IMR-90 (cell line): ENCODE data around the gene CTPS1. TPM values are rescaled to one million over a fixed set of nuclear protein-coding genes. Genes with fewer than 3 reads are reported as not detected.

Experiments used
- ATAC-seq: fragments of 200-7000 bp; cut with Tn5 transposase; 2 replicates; pipeline ENCODE4 v1.9.1; 2020; ENCODE audit warnings: low read depth, mild to moderate bottlenecking, moderate library complexity
- BruUV-seq: library from RNA; stranded (reverse); fragments of 400-500 nt; replicated peaks from 2 replicates; lab custom pipeline; 2021; lab: Mats Ljungman, UMichigan
- CTCF ChIA-PET: fragments of 300-600 bp; formaldehyde crosslinking; extraction: SDS; loops from one replicate; lab custom pipeline; 2021; ENCODE audit warnings: antibody characterized with exemption; lab: Yijun Ruan, JAX
- POLR2A ChIA-PET: fragments of 300-600 bp; sonication (Branson Sonifier 250); formaldehyde crosslinking; loops from one replicate; lab custom pipeline; 2022; ENCODE audit warnings: antibody characterized with exemption; ENCODE audit not compliant: unreplicated experiment; lab: Charles Lee
- DNase-seq: peaks from one replicate; pipeline ENCODE4 v3.0.0; 2013
- H2AFZ ChIP-seq: replicated peaks from 2 replicates; pipeline ENCODE3; 2013; ENCODE audit warnings: low read length, mild to moderate bottlenecking; ENCODE audit not compliant: poor library complexity
- H2AK5ac ChIP-seq: 2 replicates; pipeline ENCODE4 v1.6.1; 2013; ENCODE audit warnings: low read depth, low read length, inconsistent platforms
- H2AK9ac ChIP-seq: replicated peaks from 2 replicates; pipeline ENCODE3; 2013; ENCODE audit warnings: mild to moderate bottlenecking, low read depth, low read length, moderate library complexity; ENCODE audit not compliant: poor library complexity
- H2BK120ac ChIP-seq: 2 replicates; pipeline ENCODE4 v1.6.1; 2013; ENCODE audit warnings: low read depth, low read length, inconsistent platforms
- H2BK15ac ChIP-seq: 3 replicates; pipeline ENCODE4 v1.6.1; 2013; ENCODE audit warnings: low read depth, low read length, inconsistent platforms
- H2BK20ac ChIP-seq: 2 replicates; pipeline ENCODE4 v1.6.1; 2013; ENCODE audit warnings: low read depth, mild to moderate bottlenecking, inconsistent platforms, low read length, moderate library complexity
- H2BK5ac ChIP-seq: 2 replicates; pipeline ENCODE4 v1.6.1; 2013; ENCODE audit warnings: mild to moderate bottlenecking, low read depth, low read length, inconsistent platforms; ENCODE audit not compliant: poor library complexity, severe bottlenecking
- H3K14ac ChIP-seq: replicated peaks from 2 replicates; pipeline ENCODE4 v1.6.1; 2013; ENCODE audit warnings: low read depth, low read length, inconsistent platforms
- H3K18ac ChIP-seq: 2 replicates; pipeline ENCODE4 v1.6.1; 2013; ENCODE audit warnings: low read depth, low read length, control low read depth
- H3K23ac ChIP-seq: 2 replicates; pipeline ENCODE4 v1.6.1; 2013; ENCODE audit warnings: low read depth, low read length, inconsistent platforms
- H3K27ac ChIP-seq: 2 replicates; pipeline ENCODE4 v1.5.1; 2013; ENCODE audit warnings: mild to moderate bottlenecking, control low read depth, low read length; ENCODE audit not compliant: insufficient read depth
- H3K27me3 ChIP-seq: 2 replicates; pipeline ENCODE4 v1.6.1; 2013; ENCODE audit warnings: low read length; ENCODE audit not compliant: control insufficient read depth, insufficient read depth
- H3K36me3 ChIP-seq: 2 replicates; pipeline ENCODE4 v1.6.1; 2013; ENCODE audit warnings: low read length, mixed read lengths; ENCODE audit not compliant: control insufficient read depth, insufficient read depth
- H3K4ac ChIP-seq: 2 replicates; pipeline ENCODE4 v1.6.1; 2013; ENCODE audit warnings: low read depth, low read length, inconsistent platforms
- H3K4me1 ChIP-seq: 2 replicates; pipeline ENCODE4 v1.6.1; 2013; ENCODE audit warnings: low read length, mixed read lengths; ENCODE audit not compliant: control insufficient read depth, insufficient read depth
- H3K4me2 ChIP-seq: 2 replicates; pipeline ENCODE4 v1.6.1; 2013; ENCODE audit warnings: low read depth, mild to moderate bottlenecking, control low read depth, low read length, moderate library complexity
- H3K4me3 ChIP-seq: 2 replicates; pipeline ENCODE4 v1.5.1; 2013; ENCODE audit warnings: low read depth, mild to moderate bottlenecking, control low read depth, low read length, moderate library complexity; ENCODE audit not compliant: insufficient read depth
- H3K56ac ChIP-seq: 2 replicates; pipeline ENCODE4 v1.6.1; 2013; ENCODE audit warnings: low read length, inconsistent platforms; ENCODE audit not compliant: insufficient read depth; ENCODE audit errors: extremely low read depth
- H3K79me1 ChIP-seq, 2 experiments: 2 replicates each; pipeline ENCODE4 v1.6.1; 2013; ENCODE audit warnings: low read length in 2 of 2, inconsistent platforms in 1 of 2, low read depth in 1 of 2
- H3K9ac ChIP-seq: 2 replicates; pipeline ENCODE4 v1.6.1; 2013; ENCODE audit warnings: low read depth, low read length, control low read depth
- H3K9me1 ChIP-seq: 2 replicates; pipeline ENCODE4 v1.6.1; 2013; ENCODE audit warnings: low read length, inconsistent platforms; ENCODE audit not compliant: insufficient read depth
- H3K9me3 ChIP-seq: 2 replicates; pipeline ENCODE4 v1.6.1; 2013; ENCODE audit warnings: low read length; ENCODE audit not compliant: control insufficient read depth, insufficient read depth
- H4K20me1 ChIP-seq: 2 replicates; pipeline ENCODE4 v1.6.1; 2013; ENCODE audit warnings: low read length, inconsistent platforms; ENCODE audit not compliant: insufficient read depth
- H4K5ac ChIP-seq: 2 replicates; pipeline ENCODE4 v1.6.1; 2013; ENCODE audit warnings: mild to moderate bottlenecking, low read depth, low read length, control low read depth
- H4K8ac ChIP-seq, 2 experiments: 2 replicates each; pipeline ENCODE4 v1.6.1; 2013; ENCODE audit warnings: low read depth in 2 of 2, low read length in 2 of 2, control low read depth in 1 of 2, inconsistent platforms in 1 of 2
- H4K91ac ChIP-seq: 2 replicates; pipeline ENCODE4 v1.6.1; 2013; ENCODE audit warnings: low read depth, low read length, inconsistent platforms; ENCODE audit not compliant: insufficient read depth
- BHLHE40 ChIP-seq: fragments of 150-350 bp; IDR thresholded peaks from 2 replicates; pipeline ENCODE4 v1.6.1; 2016; ENCODE audit warnings: mild to moderate bottlenecking, low read depth, low read length
- CEBPB ChIP-seq: IDR thresholded peaks from 2 replicates; pipeline ENCODE4 v1.6.1; 2012; ENCODE audit warnings: low read depth, low read length, improper control_type of control experiment
- CHD1 ChIP-seq: IDR thresholded peaks from 2 replicates; pipeline ENCODE4 v1.6.1; 2012; ENCODE audit warnings: low read depth, low read length, improper control_type of control experiment
- MAFK ChIP-seq: IDR thresholded peaks from 2 replicates; pipeline ENCODE4 v1.6.1; 2012; ENCODE audit warnings: low read depth, low read length, improper control_type of control experiment
- RFX5 ChIP-seq: IDR thresholded peaks from 2 replicates; pipeline ENCODE4 v1.8.0; 2012; ENCODE audit warnings: low read depth, mild to moderate bottlenecking, low read length, moderate library complexity
- SMC3 ChIP-seq: fragments of 150-350 bp; IDR thresholded peaks from 2 replicates; pipeline ENCODE4 v1.6.1; 2016; ENCODE audit warnings: low read depth, mild to moderate bottlenecking, antibody characterized with exemption, low read length, moderate library complexity
- WGBS, 2 experiments: methylation state at CpG; one replicate each; pipeline versions ENCODE4 v1.1.5 to v1.1.7; 2013; ENCODE audit warnings: missing lambda C conversion rate in 2 of 2; ENCODE audit not compliant: insufficient read length in 1 of 2; ENCODE audit errors: extremely low coverage in 2 of 2; 5-methylcytosine and 5-hydroxymethylcytosine counted together
- dilution Hi-C: fragments of 300-500 bp; cut with HindIII; formaldehyde crosslinking; loops from one replicate; pipeline ENCODE4 v1.14.3; 2018; ENCODE audit warnings: low sequenced_read_pairs; ENCODE audit not compliant: unreplicated experiment
- in situ Hi-C: fragments of 300-500 bp; cut with MboI; formaldehyde crosslinking; loops from 3 replicates; pipeline ENCODE4 v1.14.3; 2019; ENCODE audit warnings: low sequenced_read_pairs, inconsistent platforms, mixed read lengths
- intact Hi-C: fragments of 100-400 bp; cut with micrococcal nuclease; formaldehyde crosslinking; loops from 2 replicates; pipeline ENCODE4 v1.10.0; 2022
- polyA plus RNA-seq, 3 experiments: library from polyadenylated mRNA; depleted of rRNA; stranded (reverse); fragments of >200 nt; gene quantifications; 2 replicates each; pipeline ENCODE4 v1.2.3, GENCODE V29; 2012; ENCODE audit warnings: low replicate concordance in 1 of 3
- total RNA-seq: library from RNA; depleted of rRNA; stranded (reverse); fragments of >200 nt; gene quantifications from 2 replicates; pipeline ENCODE4 v1.2.3, GENCODE V29; 2012

Gene CTPS1
- total and polyA plus RNA-seq, 2 of the 4 experiments (the other 2 are of a cell fraction): 40.4 to 41.0 TPM

DNA sequence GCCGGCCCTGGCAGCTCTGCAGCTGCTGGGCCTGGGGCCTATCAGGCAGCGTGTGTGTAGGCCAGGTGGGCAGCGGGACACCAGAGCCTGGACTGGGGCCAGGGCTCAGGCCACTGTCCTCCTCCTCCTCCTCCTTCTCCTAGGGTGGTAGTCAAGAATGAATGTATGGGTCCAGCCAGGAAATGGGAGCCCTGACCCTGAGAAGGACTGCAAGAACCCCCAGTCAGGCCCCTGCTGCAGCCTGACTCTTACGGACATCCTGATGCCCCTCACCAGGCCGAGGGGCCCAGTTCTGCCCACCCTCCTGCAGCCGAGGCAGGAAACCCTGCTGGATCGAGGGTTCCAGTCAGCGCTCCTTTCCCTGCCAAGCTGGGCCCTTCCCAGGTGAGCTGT is 38.5 kb downstream of the CTPS1 start:
- Histone ChIP-seq H2AFZ (no peak overlapping the region), H3K4ac (no peak overlapping the region), H3K27ac (no peak overlapping the region), H4K20me1 (peaks cover 9% of the 10 kb centered on the region; the same call in 1 of the 2 replicates), H3K14ac (no peak overlapping the region), H2AK9ac (no peak overlapping the region), H4K8ac (no peak overlapping the region), H3K36me3 (peaks cover 11% of the 10 kb centered on the region), H4K91ac (no peak overlapping the region), H2BK15ac (no peak overlapping the region), H3K18ac (no peak overlapping the region), H3K9me1 (peaks cover 8% of the 10 kb centered on the region; the same call in 1 of the 2 replicates), H3K27me3 (no peaks in the 10 kb centered on the region), H3K4me2 (no peak overlapping the region), H3K4me3 (no peak overlapping the region), H3K9me3 (no peaks in the 10 kb centered on the region), H2BK20ac (no peak overlapping the region), H3K23ac (no peak overlapping the region), H3K4me1 (peaks cover 5% of the 10 kb centered on the region), H3K79me1 (peaks cover 0 to 20% of the 10 kb centered on the region in 2 experiments; a peak in 3 of 4 replicates), H4K5ac (no peak overlapping the region), H2AK5ac (no peak overlapping the region), H3K9ac (no peak overlapping the region), H3K56ac (no peak overlapping the region), H2BK5ac (no peak overlapping the region), H2BK120ac (no peak overlapping the region)
- ChIA-PET POLR2A (no interaction called here), CTCF (no interaction called here)
- intact Hi-C loops: no loop called here
- no TSS peak for BruUV-seq
- WGBS, 2 experiments: 83% methylated on average over 1 of the region's 8 CpGs; no CpG with 5 or more reads in 1 of the 2 experiments
- dilution Hi-C loops: no loop called here
- no peak for DNase-seq
- in situ Hi-C loops: no loop called here
- TF ChIP-seq CHD1 (no peak), MAFK (no peak), RFX5 (no peak), SMC3 (no peak), CEBPB (no peak), BHLHE40 (no peak)
- no peak for ATAC-seq
